Lung microvascular endothelial cell (primary cell): ENCODE data around the gene BCAP31. TPM values are rescaled to one million over a fixed set of nuclear protein-coding genes. Genes with fewer than 3 reads are reported as not detected.
"Not testable (repeated sequence)": the region's sequence is repeated elsewhere in the genome, so short reads cannot be mapped to it uniquely, and the experiment has no call there.

Source experiments
- DNase-seq, 2 donors: peaks; one replicate each; pipeline versions ENCODE4 v3.0.0 to v3.0.0-alpha.2; 2010; ENCODE audit warnings: low read depth in 2 of 2
- total RNA-seq: library from RNA; depleted of rRNA; stranded (reverse); fragments of >200 nt; gene quantifications from 2 replicates; pipeline ENCODE4 v1.2.1, GENCODE V29; 2014

BCAP31 gene
- total RNA-seq, 1 donor from 2014 or later, result 400 TPM

DNA sequence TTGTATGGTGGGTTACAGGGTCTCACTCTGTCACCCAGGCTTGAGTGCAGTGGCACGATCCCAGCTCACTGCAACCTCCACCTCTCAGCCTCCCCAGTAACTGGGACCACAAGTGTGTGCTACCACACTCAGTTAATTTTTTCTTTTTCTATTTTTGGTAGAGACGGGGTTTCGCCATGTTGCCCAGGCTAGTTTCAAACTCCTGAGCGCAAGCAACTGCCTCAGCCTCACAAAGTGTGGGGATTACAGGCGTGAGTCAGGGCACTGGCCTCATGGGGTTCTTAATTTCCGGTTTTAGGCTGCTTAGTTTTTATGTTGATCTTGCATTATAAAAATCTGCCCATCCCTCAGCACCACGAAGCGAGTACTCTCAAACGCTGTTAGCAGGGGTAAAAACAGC, 6.7 kb downstream of the BCAP31 start:
- DNase-seq, result no peak

DNA sequence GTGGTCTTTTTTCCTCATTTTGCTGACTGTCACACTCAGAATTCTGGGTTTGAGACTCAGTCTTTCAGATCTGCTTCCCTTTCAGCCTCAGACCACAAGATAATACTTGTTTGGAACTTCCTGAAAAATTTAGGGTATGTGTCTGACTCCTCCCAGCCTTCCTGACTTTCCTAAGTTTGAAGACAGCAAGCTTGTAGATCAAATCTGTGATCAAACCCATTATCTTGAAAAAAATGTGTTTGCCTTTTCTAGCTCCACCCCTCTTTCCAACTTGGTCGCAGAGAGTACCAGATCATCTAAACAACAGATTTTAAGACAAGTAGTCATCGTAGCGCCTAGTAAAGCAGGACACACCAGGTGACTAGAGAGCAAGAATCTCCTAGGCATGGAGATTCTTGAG, 9.9 kb downstream of the BCAP31 start:
- no peak for DNase-seq

DNA sequence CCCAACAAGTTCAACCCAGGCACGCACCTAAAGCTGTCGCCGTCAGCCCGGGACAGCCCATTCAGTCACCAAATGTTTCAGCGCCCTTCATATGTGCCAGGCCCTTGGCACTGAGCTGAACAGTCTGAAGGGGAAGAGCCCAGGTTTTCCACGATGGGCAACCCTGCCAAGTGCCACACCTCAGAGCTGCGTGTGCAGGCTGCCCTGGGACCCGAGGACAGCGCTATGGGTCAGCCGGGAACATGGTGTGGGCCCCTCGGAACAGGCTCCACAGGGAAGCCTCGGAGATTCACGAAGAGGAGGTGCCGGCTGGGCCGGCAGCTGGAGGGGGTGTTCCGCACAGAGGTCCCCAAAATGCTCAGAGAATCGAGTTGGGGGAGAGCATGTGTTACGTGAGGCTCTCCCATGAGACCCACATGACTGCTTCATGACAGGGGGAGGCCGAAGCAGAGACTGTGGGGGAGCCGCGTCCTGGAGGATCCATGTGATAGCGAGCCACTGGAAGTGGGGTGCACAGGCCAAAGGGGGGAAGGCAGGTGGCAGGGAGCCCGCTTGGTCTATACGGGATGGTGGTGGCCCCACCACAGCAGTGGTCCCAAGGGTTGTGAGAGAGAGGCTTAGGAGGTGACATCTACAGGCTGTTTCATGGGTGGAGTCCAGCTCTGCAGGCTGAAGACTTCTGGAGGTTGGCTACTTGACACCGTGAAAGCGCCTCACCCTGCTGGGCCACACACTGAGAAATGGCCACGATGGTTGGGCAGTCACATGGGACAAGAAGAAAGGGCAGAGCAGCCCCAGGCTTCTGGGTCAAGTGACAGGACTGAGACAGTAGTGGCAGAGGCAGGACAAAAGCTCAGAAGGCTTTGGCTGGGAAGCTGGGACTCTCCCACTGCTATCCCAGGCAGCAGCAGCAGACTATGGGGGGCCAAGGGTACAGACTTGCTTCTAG, 14.2 kb downstream of the BCAP31 start:
- DNase-seq, result no peak

DNA sequence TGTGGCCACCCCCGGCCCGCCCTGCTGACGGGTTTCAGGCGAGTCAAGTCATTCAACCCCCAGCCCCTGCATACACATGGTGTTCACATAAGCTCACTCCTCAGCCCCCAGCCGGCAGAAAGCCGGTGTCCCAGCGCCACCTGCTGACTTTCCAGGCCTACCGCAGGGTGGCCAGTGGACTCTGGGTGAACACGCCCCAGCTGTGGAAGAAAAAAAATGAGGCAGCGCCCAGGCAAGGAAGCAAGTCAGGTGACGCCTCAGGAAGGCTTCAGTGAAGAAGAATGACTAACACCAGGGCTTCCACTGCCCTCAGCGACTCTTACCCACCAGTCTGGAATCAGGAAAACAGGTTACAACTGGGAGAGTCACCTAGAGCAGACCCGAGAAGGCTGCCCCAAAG, 15.8 kb downstream of the BCAP31 start:
- DNase-seq, result peak; percentile 79 to 87

DNA sequence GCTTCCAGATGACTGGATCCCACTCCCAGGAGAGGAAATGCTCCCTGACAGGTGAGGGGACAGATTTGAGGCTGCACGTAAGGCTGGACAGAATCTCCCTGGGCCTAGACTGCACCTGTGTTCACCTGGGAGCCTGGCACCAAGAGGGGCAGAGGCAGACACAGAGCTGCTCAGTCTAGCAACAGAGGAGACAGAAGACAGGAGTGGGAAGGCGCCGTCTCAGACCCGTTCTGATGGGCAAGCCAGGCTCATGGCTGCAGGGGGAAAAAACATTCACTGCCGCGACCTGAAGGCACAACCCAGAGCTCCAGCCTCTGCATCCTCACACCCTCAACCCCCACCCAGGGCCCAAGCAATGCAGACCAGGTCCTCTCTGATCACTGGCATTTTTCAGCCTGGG, 16.8 kb downstream of the BCAP31 start:
- DNase-seq, result no peak

DNA sequence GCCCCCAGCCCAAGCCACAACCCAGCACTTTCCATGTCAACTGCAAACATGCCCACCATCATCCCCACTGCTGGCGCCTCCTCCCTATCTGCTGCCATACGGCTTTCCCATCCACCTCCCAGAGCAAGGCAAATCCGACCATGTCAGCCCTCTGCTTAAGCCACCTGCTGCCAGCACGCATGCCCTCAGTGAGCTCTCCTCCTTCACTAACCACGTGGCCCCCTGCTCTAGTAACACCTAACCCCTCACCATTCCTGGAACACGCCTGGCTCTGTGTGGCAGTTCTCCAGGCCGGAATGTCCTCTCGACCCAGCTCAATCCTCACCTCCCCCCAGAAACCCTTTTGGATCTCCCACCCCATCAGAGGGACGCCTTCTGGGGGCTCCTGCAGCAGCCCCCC, 17.4 kb downstream of the BCAP31 start:
- DNase-seq, result no peak

DNA sequence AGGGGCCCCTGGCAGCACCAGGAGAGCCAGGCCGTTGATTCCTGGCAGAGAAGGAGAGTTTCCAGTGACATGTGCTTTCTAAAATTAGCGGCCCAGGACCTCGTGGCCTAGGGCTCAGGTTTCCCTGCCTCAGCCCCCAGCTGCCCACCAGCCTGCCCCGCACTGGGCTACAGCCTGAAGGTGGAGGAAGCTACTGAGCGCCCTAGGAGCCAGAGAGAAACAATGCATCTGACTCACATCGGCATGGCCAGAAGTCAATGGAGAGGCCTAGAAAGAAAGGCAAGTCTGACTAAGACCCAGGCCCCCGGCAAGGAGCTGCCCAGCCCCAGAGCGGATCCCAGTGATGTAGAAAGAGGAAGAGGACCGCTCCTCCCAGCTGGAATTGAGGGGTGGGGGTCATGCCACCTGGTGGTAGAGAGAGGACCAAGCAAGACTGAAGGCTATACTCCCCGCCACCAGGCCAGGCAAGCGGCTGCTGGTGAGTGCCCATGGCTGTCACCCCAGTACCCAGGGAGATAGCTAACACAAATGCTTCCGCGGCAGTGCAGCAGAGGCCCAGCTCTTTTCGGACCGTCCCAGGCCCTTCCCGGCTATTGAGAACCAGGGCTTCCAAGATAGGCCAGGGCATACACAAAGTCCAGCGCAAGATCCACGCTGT, 18.7 kb downstream of the BCAP31 start:
- DNase-seq, result not testable (repeated sequence)

DNA sequence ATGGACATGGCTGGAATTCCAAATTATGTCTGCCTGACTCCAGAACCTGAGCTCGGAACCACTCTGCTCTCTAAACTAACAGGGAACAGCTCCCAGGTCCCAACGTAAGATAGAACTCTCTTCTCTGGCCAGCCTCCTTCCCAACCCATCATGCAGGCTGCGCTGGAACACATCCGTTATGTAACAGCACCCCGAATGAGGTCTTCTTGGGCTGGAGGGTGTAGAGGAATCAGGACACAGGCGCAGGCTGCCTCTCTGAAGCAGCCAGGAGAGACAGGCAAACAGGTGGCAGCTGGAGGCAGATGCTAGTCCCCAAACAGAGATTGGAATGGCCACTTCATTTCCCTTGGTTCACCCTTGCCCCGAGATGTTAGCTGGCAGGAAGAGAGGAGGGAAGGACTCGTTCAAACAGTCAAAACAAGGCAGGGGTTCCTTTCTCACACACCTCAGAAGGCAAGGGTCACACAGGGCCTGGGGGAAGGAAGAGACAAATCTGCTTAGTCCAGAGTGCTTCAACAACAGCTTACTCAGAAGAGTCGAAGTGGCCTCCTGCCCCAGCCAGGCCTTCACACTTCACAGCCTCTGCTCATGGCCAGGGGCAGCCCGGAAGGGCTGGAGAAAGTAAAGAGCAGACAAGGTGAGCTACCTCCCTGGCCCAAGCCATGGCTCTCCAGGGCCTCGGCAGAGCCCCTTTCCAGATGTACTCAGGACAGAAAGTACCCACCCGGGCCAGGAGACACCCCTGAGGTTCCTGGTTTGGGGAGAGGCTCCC, 19.4 kb downstream of the BCAP31 start:
- not testable (repeated sequence) for DNase-seq

DNA sequence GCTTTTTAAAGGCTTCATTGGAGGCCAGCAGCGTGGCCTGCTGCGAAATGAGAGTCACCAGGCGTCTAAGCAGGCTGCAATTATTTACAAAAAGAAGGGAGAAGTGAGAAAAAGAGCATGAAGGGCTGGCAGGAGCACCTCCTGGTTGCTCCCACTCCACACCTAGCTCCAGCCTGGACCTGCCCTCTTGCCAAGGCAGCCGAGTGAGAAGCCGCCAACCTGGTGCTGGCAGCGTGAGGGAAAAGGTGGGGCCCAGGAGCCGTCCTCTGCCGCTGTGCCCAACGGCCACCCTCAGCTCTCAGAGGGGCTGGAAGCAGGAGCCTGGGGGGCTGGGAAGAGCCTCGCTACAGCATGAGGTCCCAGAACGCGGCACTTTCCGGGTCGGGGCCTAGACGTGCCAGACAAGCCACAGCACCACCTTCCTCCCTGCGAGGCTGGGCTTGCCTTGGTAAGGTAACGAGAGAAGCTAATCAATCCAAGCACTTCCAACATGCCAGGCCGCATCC, 20.1 kb downstream of the BCAP31 start:
- DNase-seq, result no peak

DNA sequence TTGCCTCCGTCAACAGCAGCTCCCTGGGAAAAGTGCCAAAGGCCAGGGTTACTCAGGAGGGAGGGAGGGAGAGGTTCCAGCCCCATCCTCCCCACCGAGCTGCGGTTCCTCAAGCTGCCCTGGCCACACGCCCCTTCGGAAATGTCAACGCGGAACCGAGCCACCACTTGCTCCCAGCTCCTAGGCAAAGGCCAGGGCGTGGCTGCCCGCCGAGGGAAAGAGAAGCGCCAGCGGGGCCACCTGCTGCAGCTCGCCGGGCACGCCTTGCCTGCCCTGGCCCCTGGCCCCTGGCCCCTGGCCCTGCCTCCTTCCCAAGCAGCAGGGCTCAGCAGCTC, 21.2 kb downstream of the BCAP31 start:
- peak in 1 of 2 donors; percentile 57 for DNase-seq

DNA sequence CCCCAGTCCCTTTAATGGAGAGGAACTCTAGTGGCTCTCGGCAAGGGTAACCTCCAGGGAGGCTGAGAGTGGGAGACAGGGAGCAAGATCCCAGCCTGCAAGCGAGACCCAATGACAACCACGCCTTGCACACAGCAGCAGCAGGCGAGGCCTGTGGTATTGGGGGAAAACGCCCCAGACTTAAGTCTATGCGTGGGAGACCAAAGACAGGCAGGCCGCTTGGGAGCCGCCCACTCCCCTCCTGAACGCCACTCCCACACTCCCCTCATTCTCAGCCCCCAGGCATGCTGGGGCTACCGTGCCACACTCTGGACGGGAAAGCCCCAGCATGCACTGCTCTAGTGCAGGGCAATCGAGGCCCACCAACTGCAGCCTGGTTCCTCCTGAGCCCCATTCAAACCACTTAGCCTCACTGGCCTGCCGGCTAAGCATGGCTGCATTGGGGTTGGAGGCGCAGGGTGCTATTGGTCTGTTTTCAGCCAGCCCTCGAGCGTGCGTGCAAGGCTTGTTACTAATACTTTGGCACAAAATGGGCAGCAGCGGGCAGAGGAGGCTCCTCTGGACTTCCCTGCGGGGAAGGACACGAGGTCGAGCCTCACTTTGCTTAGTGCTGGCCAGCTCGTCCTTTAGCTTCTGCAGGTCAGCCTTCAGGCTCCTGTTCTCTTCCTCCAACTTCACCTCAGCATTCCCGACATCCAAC, 21.7 kb downstream of the BCAP31 start:
- DNase-seq, result no peak

DNA sequence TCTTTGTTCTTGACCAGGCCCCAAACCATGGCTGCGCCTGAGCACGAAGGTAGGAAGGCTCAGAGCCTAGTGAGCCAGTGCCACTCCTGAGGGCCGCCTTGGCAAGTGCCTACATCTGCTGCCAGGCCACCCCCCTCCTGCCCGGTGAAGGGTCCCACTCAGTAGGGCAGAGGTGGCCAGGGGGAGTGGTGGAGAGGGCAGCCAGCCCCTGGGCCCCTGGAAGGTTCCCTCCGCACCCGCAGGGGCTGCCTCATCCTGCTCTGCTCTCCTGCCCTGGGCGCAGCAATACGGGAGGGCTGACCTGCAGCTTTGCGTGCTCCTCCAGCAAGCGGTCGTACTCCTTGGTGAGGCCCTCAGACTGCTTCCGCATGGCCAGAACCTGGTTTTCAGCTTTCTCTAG, 22.5 kb downstream of the BCAP31 start:
- no peak for DNase-seq

DNA sequence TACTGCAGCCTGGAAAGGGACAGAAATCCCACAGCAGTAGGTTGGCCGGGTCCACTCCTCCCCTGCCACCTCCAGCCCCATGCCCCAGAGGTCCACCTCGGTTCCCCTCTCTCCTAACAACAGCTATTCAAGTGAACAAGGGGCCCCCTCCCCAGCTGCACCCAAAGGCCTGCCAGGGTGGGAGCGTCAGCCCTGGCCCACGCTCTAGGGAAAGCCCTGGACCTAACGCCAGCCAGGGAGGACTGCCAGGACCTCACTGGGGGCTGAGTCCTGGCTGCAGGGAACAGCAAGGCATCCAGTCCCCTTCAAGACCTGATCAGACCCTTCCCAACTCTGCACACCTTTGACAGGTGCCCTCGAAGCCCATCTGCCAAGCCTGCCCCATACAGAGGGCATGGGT, 23.2 kb downstream of the BCAP31 start:
- no peak for DNase-seq

DNA sequence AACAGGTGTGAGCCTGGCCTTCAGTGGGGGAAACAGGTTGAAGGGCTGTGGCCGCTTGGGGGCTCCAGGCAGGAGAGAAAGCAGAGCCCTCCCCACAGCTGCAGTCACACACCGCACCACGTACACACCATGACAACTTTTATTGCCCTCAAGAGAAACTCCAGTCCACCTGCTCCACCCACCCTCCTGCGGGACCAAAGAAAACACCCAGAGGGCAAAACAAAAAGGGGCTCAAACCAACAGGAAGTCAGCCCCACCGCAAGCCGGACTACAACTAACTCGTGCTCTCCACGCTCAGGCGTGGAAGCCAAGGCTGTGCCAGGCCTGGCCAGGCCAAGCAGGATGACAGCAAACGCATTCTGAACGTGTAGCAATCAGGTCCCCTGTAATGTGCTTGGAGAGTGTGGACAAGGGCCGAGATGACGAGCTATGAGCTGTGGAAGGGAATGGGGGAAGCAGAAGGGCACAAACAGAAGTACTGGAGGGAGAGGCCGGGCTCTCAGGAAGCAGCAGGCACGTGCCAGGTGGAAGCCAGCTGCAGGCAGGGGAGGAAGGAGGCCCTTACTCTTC, 23.7 kb downstream of the BCAP31 start:
- peak; percentile 15 to 24 for DNase-seq

DNA sequence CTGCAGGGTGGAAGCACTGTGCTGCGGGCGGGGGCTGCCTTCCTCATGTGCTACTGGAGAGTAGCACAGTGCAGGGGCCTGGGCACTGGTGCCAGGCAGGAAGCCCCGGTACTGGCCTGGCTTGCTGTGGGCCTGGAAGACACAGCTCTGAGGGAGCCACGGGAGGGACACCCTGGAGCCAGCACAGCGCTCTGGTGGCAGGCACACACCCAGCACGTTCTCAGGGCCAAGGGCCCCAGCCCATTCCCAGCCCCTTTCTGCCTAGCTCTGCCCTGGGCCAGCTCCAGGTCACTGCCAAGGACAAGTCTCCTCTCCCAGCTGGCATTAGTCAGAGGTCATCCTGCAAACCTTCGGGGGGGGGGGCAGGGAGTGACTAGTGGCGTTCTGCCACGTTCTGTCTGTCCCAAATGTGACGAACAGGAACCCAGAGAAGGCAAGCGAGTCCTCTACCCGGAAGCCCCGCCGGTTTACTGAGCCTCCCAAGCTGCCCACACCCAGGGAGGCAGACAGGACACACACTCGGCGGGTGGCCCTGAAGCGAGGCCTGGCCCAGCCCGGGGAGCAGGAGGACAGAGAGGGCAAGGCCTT, 24.3 kb downstream of the BCAP31 start:
- DNase-seq, result peak in 1 of 2 donors; percentile 22

DNA sequence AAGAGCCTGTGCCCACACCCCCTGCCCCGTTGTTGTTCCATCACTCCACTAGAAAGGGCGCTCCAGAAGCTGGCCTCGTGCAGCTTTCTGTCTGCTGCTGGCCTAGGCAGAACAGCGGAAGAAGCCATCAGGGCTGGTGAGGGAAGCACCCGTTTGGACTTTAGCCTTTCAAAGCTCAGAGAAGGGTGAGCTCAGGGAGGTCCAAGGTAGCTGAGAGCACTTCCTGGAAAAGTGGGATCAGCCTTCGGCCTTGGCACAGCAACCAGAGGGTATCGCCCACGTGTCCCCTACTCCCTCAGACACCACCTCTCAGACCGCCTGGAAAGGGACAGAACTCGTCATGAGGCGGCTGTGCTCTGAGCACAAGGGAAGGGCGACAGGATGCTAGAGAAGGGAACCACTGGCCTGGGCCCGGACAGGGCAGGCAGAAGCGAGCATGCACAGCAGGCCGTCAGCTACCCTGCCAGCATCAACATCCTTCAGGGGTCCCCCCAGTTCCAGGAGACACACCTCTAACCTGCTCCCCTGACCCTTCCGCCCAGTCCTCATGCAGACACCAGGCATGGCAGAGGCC, 24.9 kb downstream of the BCAP31 start:
- not testable (repeated sequence) for DNase-seq

DNA sequence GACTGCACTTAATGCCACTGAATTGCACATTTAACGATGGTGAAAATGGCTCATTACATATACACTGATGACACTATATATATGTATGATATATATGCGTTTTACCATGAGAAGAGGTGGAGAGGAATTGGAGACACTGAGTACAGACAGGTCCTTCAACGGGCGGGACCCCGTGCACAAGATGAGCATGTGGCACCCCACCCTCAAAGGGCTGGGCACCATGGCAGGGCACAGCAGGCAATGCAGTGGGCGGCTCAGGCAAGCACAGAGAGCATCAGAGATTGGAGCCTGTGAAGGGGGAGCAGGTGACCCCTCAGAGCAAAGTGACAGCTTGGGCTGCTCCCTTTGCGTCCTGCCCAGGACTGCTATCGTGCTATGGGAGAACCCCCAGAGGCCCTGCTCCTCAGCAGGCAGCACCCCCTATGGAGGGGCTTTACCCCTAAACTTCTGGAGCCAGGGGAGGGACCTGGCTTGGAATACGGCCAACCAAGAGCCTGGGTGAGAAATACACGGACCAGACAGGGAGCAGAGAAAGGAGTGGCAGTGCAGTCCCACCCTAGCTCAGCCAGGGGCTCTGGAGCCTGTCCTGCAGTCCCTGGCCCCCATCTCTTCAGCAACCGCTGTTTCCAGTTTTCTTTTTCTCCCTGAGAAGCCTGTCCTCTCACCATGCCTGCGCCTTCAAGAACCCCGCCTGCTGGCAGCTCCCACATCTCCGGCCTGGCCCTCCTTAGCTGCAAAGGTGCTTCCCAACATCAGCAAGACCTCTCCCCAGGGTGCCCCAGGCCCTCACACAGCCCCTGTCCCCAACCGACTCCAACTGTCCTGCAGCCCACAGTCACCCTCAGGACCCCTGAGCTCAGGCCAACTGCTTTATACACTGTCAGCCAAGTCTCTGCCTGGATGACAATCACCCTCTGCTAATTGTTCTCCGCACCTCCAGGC, 26.0 kb downstream of the BCAP31 start:
- DNase-seq, result no peak

DNA sequence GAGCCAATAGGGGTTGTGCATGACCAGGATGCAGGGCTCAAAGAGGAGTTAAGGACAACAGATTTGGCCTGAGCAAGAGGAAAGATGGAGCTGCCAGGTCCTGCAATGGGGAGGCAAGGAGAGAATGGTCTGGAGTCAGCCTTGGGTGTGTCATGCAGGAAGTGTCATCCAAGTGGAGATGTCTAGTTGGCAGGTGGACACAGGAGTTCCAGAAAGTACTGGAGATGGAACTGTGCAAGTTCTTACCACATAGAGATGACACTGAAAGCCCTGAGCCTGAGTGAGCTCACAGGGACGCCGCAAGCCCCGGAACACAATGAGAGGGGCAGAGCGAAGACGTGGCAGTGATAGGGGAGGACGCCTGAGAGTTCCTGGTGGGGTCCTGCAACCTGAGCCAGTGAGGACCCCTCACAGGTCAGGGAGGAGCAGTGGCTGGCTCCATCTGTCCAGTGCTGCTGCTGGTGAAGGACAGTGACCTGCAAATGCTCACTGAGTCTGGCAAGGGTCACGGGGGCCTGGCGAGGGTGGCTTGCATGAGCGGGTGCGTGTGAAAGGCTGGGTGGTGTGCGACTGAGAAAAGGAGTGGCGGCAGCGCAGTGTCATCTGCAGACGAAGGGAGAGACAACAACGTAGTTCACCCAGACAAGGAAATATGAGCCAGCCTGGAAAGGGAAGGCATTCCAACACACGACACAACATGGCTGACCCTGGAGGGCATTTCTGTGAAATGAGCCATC, 27.0 kb downstream of the BCAP31 start:
- not testable (repeated sequence) for DNase-seq
